HCT116 (cell line): ENCODE data around the gene KDSR.

Source experiments
- ATF3 ChIP-seq: IDR thresholded peaks from 2 replicates; pipeline ENCODE4 v1.6.1; 2012
- CEBPB ChIP-seq: IDR thresholded peaks from 2 replicates; pipeline ENCODE4 v1.6.1; 2012; ENCODE audit warnings: low read depth
- CTCF ChIP-seq, 3 experiments: fragments of 200-600 bp in 1 of 3; sonication (generic) in 1 of 3; IDR thresholded peaks in 2 of 3; conservative IDR thresholded peaks in 1 of 3; 2 replicates each; pipeline ENCODE4 v1.5.1; 2012 to 2017; ENCODE audit warnings: low read depth in 2 of 3, low read length in 2 of 3, antibody characterized with exemption in 1 of 3, borderline replicate concordance in 1 of 3, control low read depth in 1 of 3, mild to moderate bottlenecking in 1 of 3, mixed read lengths in 1 of 3, mixed run types in 1 of 3, moderate library complexity in 1 of 3; ENCODE audit not compliant: insufficient read depth in 1 of 3
- EGR1 ChIP-seq: IDR thresholded peaks from 2 replicates; pipeline ENCODE4 v1.6.1; 2012; ENCODE audit warnings: low read depth
- EZH2 ChIP-seq: fragments of 200-600 bp; sonication (generic); IDR thresholded peaks from 2 replicates; pipeline ENCODE4 v1.6.1; 2017; ENCODE audit warnings: antibody characterized with exemption, mixed run types
- POLR2A ChIP-seq: IDR thresholded peaks from 2 replicates; pipeline ENCODE4 v1.7.0; 2011; ENCODE audit warnings: borderline replicate concordance; ENCODE audit not compliant: insufficient read depth, insufficient read length; ENCODE audit errors: extremely low read depth
- POLR2AphosphoS5 ChIP-seq: IDR thresholded peaks from 2 replicates; pipeline ENCODE4 v1.6.1; 2011; ENCODE audit warnings: mild to moderate bottlenecking, low read depth, low read length, moderate library complexity
- RAD21 ChIP-seq: IDR thresholded peaks from 2 replicates; pipeline ENCODE4 v1.6.1; 2012; ENCODE audit warnings: low read depth, mild to moderate bottlenecking
- REST ChIP-seq: IDR thresholded peaks from 2 replicates; pipeline ENCODE4 v1.6.1; 2012; ENCODE audit warnings: low read depth
- SIN3A ChIP-seq: IDR thresholded peaks from 2 replicates; pipeline ENCODE4 v1.6.1; 2012; ENCODE audit warnings: low read depth
- TCF7L2 ChIP-seq: IDR thresholded peaks from 2 replicates; pipeline ENCODE4 v1.7.0; 2011; ENCODE audit warnings: borderline replicate concordance, inconsistent platforms; ENCODE audit not compliant: insufficient read depth, insufficient read length; ENCODE audit errors: extremely low read depth
- YY1 ChIP-seq: IDR thresholded peaks from 2 replicates; pipeline ENCODE4 v1.6.1; 2011; ENCODE audit warnings: low read length, low read depth, moderate library complexity, mild to moderate bottlenecking; ENCODE audit not compliant: insufficient replicate concordance; ENCODE audit errors: extremely low read depth

- TF ChIP-seq EZH2 (no peak), POLR2A (no peak), CTCF (IDR thresholded peaks at IDR 0.05 in 2 of 3, conservative IDR thresholded peaks at IDR 0.05 in 1 of 3; ENCODE audit: borderline replicate concordance in 1 of 3, insufficient read depth in 1 of 3, low read depth in 2 of 3, low read length in 2 of 3) (no peak), YY1 (no peak), REST (no peak), SIN3A (no peak), RAD21 (no peak), EGR1 (no peak), ATF3 (no peak), TCF7L2 (no peak), CEBPB (no peak), POLR2AphosphoS5 (no peak)
These were observed 68.3 kb downstream of the KDSR start for GRCh38 chr18:63298400-63299365.
